A549 (cell line): ENCODE results near the gene DHX58. TPM values are rescaled to one million over a fixed set of nuclear protein-coding genes. Genes with fewer than 3 reads are reported as not detected.

ENCODE experiments used
- ATAC-seq, 2 experiments: fragments of 200-7000 bp in 1 of 2; fragments of >200 bp in 1 of 2; cut with Nextera tagmentation in 1 of 2; cut with Tn5 transposase in 1 of 2; 3 replicates each; pipeline versions ENCODE4 v1.8.0 to v1.9.1; 2018 to 2020; ENCODE audit warnings: mild to moderate bottlenecking in 1 of 2, moderate library complexity in 1 of 2
- CTCF ChIA-PET: fragments of 300-600 bp; sonication (Branson Sonifier 250); formaldehyde crosslinking; extraction: SDS; loops from one replicate; lab custom pipeline; 2021; ENCODE audit warnings: antibody characterized with exemption, inconsistent platforms; lab: Yijun Ruan, JAX
- POLR2A ChIA-PET: fragments of 350-600 bp; formaldehyde crosslinking; extraction: SDS; loops from one replicate; lab custom pipeline; 2021; ENCODE audit warnings: antibody characterized with exemption, inconsistent platforms; lab: Yijun Ruan, JAX
- DNase-seq, 2 experiments: peaks; one replicate each; pipeline versions ENCODE4 v3.0.0 to v3.0.0-alpha.2; 2011 to 2016; ENCODE audit warnings: low read depth in 1 of 2, low spot score in 1 of 2
- FAIRE-seq: peaks from 2 replicates; lab custom pipeline; 2011; peaks lifted over from hg19 to GRCh38; lab: Jason Lieb, UNC
- H3K27ac ChIP-seq, 2 experiments: fragments of >200 bp; sonication (Bioruptor Twin); formaldehyde crosslinking; 3 replicates each; pipeline ENCODE4 v1.5.1; 2016 to 2017
- H3K4me1 ChIP-seq: fragments of >200 bp; sonication (Bioruptor Twin); formaldehyde crosslinking; 3 replicates; pipeline ENCODE4 v1.6.1; 2016
- H3K4me2 ChIP-seq: fragments of >200 bp; sonication (Bioruptor Twin); formaldehyde crosslinking; 3 replicates; pipeline ENCODE4 v1.6.1; 2016
- H3K4me3 ChIP-seq: fragments of >200 bp; sonication (Bioruptor Twin); formaldehyde crosslinking; 3 replicates; pipeline ENCODE4 v1.5.1; 2016
- H3K9me3 ChIP-seq: fragments of >200 bp; sonication (Bioruptor Twin); formaldehyde crosslinking; 3 replicates; pipeline ENCODE4 v1.6.1; 2016
- CBX2 ChIP-seq: fragments of 200-600 bp; sonication (generic); IDR thresholded peaks from 2 replicates; pipeline ENCODE4 v1.6.1; 2016; ENCODE audit warnings: low read depth, mild to moderate bottlenecking, borderline replicate concordance
- CEBPB ChIP-seq, 2 experiments: fragments of >200 bp in 1 of 2; sonication (Bioruptor Twin) in 1 of 2; formaldehyde crosslinking in 1 of 2; IDR thresholded peaks; 2 replicates each; pipeline ENCODE4 v1.6.1; 2012 to 2016
- CHD2 ChIP-seq: fragments of 150-350 bp; IDR thresholded peaks from 2 replicates; pipeline ENCODE4 v1.6.1; 2014; ENCODE audit warnings: low read length; ENCODE audit not compliant: partially characterized antibody
- EHMT2 ChIP-seq: fragments of 200-600 bp; sonication (generic); IDR thresholded peaks from 2 replicates; pipeline ENCODE4 v1.6.1; 2016; ENCODE audit warnings: antibody characterized with exemption, low read depth, mild to moderate bottlenecking, moderate library complexity
- ESRRA ChIP-seq: fragments of 150-350 bp; IDR thresholded peaks from 2 replicates; pipeline ENCODE4 v1.6.1; 2014; ENCODE audit warnings: mild to moderate bottlenecking, low read length, borderline replicate concordance
- GATA3 ChIP-seq: IDR thresholded peaks from 2 replicates; pipeline ENCODE4 v1.6.1; 2012; ENCODE audit warnings: borderline replicate concordance
- HEYL ChIP-seq: fragments of 250-450 bp; sonication (Bioruptor Pico); IDR thresholded peaks from 2 replicates; pipeline ENCODE4 v1.8.0; 2021; ENCODE audit warnings: mild to moderate bottlenecking, moderate library complexity
- HOXA7 ChIP-seq: fragments of 250-450 bp; sonication (Bioruptor Pico); IDR thresholded peaks from 2 replicates; pipeline ENCODE4 v1.5.0; 2020; ENCODE audit warnings: mild to moderate bottlenecking, moderate library complexity
- HOXB13 ChIP-seq: fragments of 250-450 bp; sonication (Bioruptor Pico); IDR thresholded peaks from 2 replicates; pipeline ENCODE4 v1.5.0; 2020; ENCODE audit warnings: low read depth, mild to moderate bottlenecking, moderate library complexity
- JUN ChIP-seq, 2 experiments: fragments of >200 bp; sonication (Bioruptor Twin); formaldehyde crosslinking; IDR thresholded peaks; 2 replicates in 1 of 2; 3 replicates in 1 of 2; pipeline ENCODE4 v1.6.1; 2016 to 2017
- KDM5A ChIP-seq: fragments of 200-600 bp; sonication (generic); IDR thresholded peaks from 2 replicates; pipeline ENCODE4 v1.6.1; 2016; ENCODE audit warnings: antibody characterized with exemption, mild to moderate bottlenecking
- MAZ ChIP-seq: fragments of 150-350 bp; IDR thresholded peaks from 2 replicates; pipeline ENCODE4 v1.6.1; 2014; ENCODE audit warnings: antibody characterized with exemption, low read depth, low read length, borderline replicate concordance
- MYC ChIP-seq: IDR thresholded peaks from 2 replicates; pipeline ENCODE4 v1.6.1; 2012; ENCODE audit warnings: mild to moderate bottlenecking, inconsistent platforms, low read length, improper control_type of control experiment, borderline replicate concordance
- NFE2L2 ChIP-seq: fragments of 150-350 bp; conservative IDR thresholded peaks from 2 replicates; pipeline ENCODE4 v1.6.1; 2014; ENCODE audit warnings: low read length
- NR3C1 ChIP-seq: fragments of >200 bp; sonication (Bioruptor Twin); formaldehyde crosslinking; IDR thresholded peaks from 3 replicates; pipeline ENCODE4 v1.6.1; 2017
- POLR2A ChIP-seq: IDR thresholded peaks from 2 replicates; pipeline ENCODE4 v1.6.1; 2012; ENCODE audit warnings: mild to moderate bottlenecking, low read length
- RAD21 ChIP-seq, 2 experiments: fragments of >200 bp in 1 of 2; sonication (Bioruptor Twin) in 1 of 2; formaldehyde crosslinking in 1 of 2; IDR thresholded peaks in 1 of 2; conservative IDR thresholded peaks in 1 of 2; 2 replicates in 1 of 2; 3 replicates in 1 of 2; pipeline ENCODE4 v1.6.1; 2012 to 2018; ENCODE audit warnings: inconsistent platforms in 1 of 2
- REST ChIP-seq: fragments of 200-600 bp; sonication (generic); IDR thresholded peaks from 2 replicates; pipeline ENCODE4 v1.6.1; 2016; ENCODE audit warnings: antibody characterized with exemption, mild to moderate bottlenecking, moderate library complexity
- SREBF2 ChIP-seq: fragments of 450-650 bp; IDR thresholded peaks from 2 replicates; pipeline ENCODE4 v1.6.1; 2014; ENCODE audit warnings: mild to moderate bottlenecking, moderate library complexity
- TFCP2L1 ChIP-seq: fragments of 250-450 bp; sonication (Bioruptor Pico); IDR thresholded peaks from 2 replicates; pipeline ENCODE4 v1.5.0; 2021; ENCODE audit warnings: mild to moderate bottlenecking
- USF2 ChIP-seq: fragments of 450-650 bp; IDR thresholded peaks from 2 replicates; pipeline ENCODE4 v1.6.1; 2014; ENCODE audit warnings: antibody characterized with exemption
- ZFP36 ChIP-seq: fragments of 450-650 bp; IDR thresholded peaks from 2 replicates; pipeline ENCODE4 v1.6.1; 2014; ENCODE audit warnings: borderline replicate concordance; ENCODE audit not compliant: partially characterized antibody
- WGBS: methylation state at CpG from one replicate; pipeline ENCODE4 v1.1.6; 2017; ENCODE audit errors: missing lambda C conversion rate; 5-methylcytosine and 5-hydroxymethylcytosine counted together
- polyA plus RNA-seq, 4 experiments: library from polyadenylated mRNA; depleted of rRNA in 3 of 4; stranded (reverse); fragments of >200 nt; fragmentation: RNase III in 1 of 4; extraction: RNeasy Plus Mini Kit Qiagen cat#74134 plus additional on column Dnase treatment in 1 of 4; gene quantifications; 2 replicates in 3 of 4; 3 replicates in 1 of 4; pipeline ENCODE4 v1.2.3, GENCODE V29; 2011 to 2017
- TF ChIP-seq, protein P1 (sequence below): fragments of >200 bp; sonication (Bioruptor Twin); formaldehyde crosslinking; IDR thresholded peaks from 2 replicates; pipeline ENCODE4 v1.6.1; 2016
- TF ChIP-seq, protein P2 (sequence below): fragments of >200 bp; sonication (Bioruptor Twin); formaldehyde crosslinking; IDR thresholded peaks from 3 replicates; pipeline ENCODE4 v1.6.1; 2016

DHX58 gene
- polyA plus RNA-seq, 2 of the 4 experiments (the other 2 are of a cell fraction) = 0.37 to 0.59 TPM

DNA sequence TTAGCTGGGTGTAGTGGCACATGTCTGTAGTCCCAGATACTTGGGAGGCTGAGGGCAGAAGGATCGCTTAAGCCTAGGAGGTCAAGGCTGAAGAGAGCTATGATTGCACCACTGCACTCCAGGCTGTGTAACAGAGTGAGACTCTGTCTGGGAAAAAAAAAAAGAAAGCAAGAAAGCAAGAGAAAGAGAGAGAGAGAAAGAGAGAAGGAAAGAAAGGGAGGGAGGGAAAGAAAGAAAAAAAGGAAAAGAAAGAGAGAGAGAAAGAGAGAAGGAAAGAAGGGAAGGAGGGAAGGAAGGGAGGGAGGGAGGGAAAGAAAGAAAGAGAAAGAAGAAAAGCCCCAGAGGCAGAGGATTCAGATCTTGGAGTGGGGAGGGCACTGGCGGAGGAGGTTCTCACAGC is 6.5 kb downstream of the DHX58 start:
- Histone ChIP-seq H3K4me1 (peaks cover 5% of the 10 kb centered on the region; the same call in 1 of the 3 replicates), H3K4me2 (no peak overlapping the region), H3K27ac (no peak overlapping the region), H3K9me3 (no peaks in the 10 kb centered on the region), H3K4me3 (no peak overlapping the region)
- TF ChIP-seq HOXB13 (CRISPR knock-in tag) (no peak), USF2 (no peak), CEBPB (IDR thresholded peaks at IDR 0.05) (no peak)
- ChIA-PET CTCF (interaction anchor here (2.6 to 39.5 kb wide), 4 partner anchors 8 to 143 kb away, joined by 16 to 658 read pairs (median 348); partner anchors contain the start of genes DHX58, DNAJC7, KAT2A and NKIRAS2), POLR2A (interaction anchor here (0.5 kb wide), 1 partner anchor 9 kb away, joined by 5 read pairs; no protein-coding TSS in a partner anchor)
- DNase-seq (no peak), FAIRE-seq (no peak), ATAC-seq (no peak)
- WGBS = 70% methylated on average over 2 of the region's 2 CpGs

DNA sequence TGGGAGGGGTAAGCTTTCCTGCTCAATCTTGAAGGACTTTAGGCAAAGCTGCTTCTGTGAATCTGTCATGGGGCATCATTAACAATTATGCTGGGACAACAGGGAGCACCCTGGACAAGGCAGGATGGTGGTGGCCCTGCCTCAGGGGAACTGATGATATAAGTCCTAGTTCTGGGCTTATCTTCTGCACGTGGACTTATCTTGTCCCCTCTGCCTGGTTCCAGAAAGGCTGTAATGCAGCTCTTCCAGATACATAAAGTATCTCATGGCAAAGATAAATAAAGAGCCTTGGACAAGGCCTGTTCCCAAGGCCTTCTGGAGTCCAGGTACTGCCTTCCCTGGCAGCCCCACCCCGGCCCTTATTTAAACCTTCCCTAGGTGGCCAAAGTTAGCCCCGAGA is 8.2 kb downstream of the DHX58 start:
- Histone ChIP-seq H3K9me3 (no peaks in the 10 kb centered on the region), H3K27ac (no peak overlapping the region), H3K4me2 (no peak overlapping the region), H3K4me3 (no peak overlapping the region), H3K4me1 (peaks cover 5% of the 10 kb centered on the region; the same call in 1 of the 3 replicates)
- FAIRE-seq (no peak), DNase-seq (no peak), ATAC-seq (no peak)
- POLR2A ChIA-PET = no interaction called here
- TF ChIP-seq GATA3 (no peak), MAZ (no peak), SREBF2 (no peak), ZFP36 (no peak), EHMT2 (no peak), RAD21 (conservative IDR thresholded peaks at IDR 0.05 in 1 of 2, IDR thresholded peaks at IDR 0.05 in 1 of 2) (no peak), JUN (IDR thresholded peaks at IDR 0.05) (no peak), HOXA7 (no peak), NFE2L2 (no peak), KDM5A (no peak), HEYL (CRISPR knock-in tag) (no peak), MYC (no peak), HOXB13 (CRISPR knock-in tag) (no peak), NR3C1 (no peak)
- TF ChIP-seq, protein P1, sequence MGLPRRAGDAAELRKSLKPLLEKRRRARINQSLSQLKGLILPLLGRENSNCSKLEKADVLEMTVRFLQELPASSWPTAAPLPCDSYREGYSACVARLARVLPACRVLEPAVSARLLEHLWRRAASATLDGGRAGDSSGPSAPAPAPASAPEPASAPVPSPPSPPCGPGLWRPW = no peak
- CTCF ChIA-PET = interaction anchor here (0.8 to 39.5 kb wide), 8 partner anchors 9 to 423 kb away, joined by 3 to 658 read pairs (median 13); partner anchors contain the start of genes DHX58, DNAJC7, KAT2A and NKIRAS2
- WGBS = 60% methylated on average over 3 of the region's 3 CpGs

GRCh38 chr17:42103221-42103954 is 9.1 kb downstream of the DHX58 start:
- 73% methylated on average over 11 of the region's 11 CpGs for WGBS
- Histone ChIP-seq H3K9me3 (no peaks in the 10 kb centered on the region), H3K4me2 (no peak overlapping the region)
- no peak for FAIRE-seq
- ATAC-seq = no peak
- TF ChIP-seq ESRRA (no peak), USF2 (no peak), KDM5A (no peak), HEYL (CRISPR knock-in tag) (no peak), CBX2 (no peak), NFE2L2 (no peak), CEBPB (IDR thresholded peaks at IDR 0.05) (no peak), POLR2A (no peak), MAZ (no peak), TFCP2L1 (CRISPR knock-in tag) (no peak), CHD2 (no peak), REST (no peak)
- TF ChIP-seq, protein P2, sequence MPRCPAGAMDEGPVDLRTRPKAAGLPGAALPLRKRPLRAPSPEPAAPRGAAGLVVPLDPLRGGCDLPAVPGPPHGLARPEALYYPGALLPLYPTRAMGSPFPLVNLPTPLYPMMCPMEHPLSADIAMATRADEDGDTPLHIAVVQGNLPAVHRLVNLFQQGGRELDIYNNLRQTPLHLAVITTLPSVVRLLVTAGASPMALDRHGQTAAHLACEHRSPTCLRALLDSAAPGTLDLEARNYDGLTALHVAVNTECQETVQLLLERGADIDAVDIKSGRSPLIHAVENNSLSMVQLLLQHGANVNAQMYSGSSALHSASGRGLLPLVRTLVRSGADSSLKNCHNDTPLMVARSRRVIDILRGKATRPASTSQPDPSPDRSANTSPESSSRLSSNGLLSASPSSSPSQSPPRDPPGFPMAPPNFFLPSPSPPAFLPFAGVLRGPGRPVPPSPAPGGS = no peak
- TF ChIP-seq, all 56 proteins: peak for 0
- POLR2A ChIA-PET = no interaction called here
- no peak for DNase-seq
- Histone ChIP-seq H3K27ac (no peak overlapping the region), H3K4me1 (peaks cover 5% of the 10 kb centered on the region; the same call in 1 of the 3 replicates), H3K4me3 (no peak overlapping the region)
- CTCF ChIA-PET = interaction anchor here (0.8 to 39.5 kb wide), 12 partner anchors 8 to 424 kb away, joined by 3 to 658 read pairs (median 4); partner anchors contain the start of genes DHX58, DNAJC7, KAT2A and NKIRAS2
